Mesothelial cell of epicardium (in vitro differentiated cells): ENCODE results near the gene ANKLE2. TPM values are rescaled to one million over a fixed set of nuclear protein-coding genes. Genes with fewer than 3 reads are reported as not detected.
A peak's percentile ranks its signal among the peaks of the same experiment; 100 is the strongest.

Source experiments
- DNase-seq, 2 experiments: peaks; one replicate each; pipeline ENCODE4 v3.0.0; 2021; ENCODE audit warnings: low spot score in 2 of 2; ENCODE audit not compliant: unreplicated experiment in 2 of 2
- H3K27ac Mint-ChIP-seq: 2 replicates; pipeline ENCODE4 v1.8.0; 2021; ENCODE audit warnings: mixed read lengths
- H3K27me3 Mint-ChIP-seq: 2 replicates; pipeline ENCODE4 v1.8.0; 2021; ENCODE audit warnings: low read depth, mixed read lengths
- H3K36me3 Mint-ChIP-seq: 2 replicates; pipeline ENCODE4 v1.8.0; 2021; ENCODE audit warnings: mixed read lengths
- H3K4me1 Mint-ChIP-seq: 2 replicates; pipeline ENCODE4 v1.8.0; 2021; ENCODE audit warnings: mixed read lengths
- H3K4me3 Mint-ChIP-seq: 2 replicates; pipeline ENCODE4 v1.8.0; 2021; ENCODE audit warnings: mild to moderate bottlenecking, moderate library complexity, mixed read lengths
- H3K9me3 Mint-ChIP-seq: 2 replicates; pipeline ENCODE4 v1.8.0; 2021; ENCODE audit warnings: mixed read lengths
- total RNA-seq: library from RNA; stranded (reverse); gene quantifications from 3 replicates; pipeline ENCODE4 v1.2.1, GENCODE V29; 2021
- TF ChIP-seq, protein P1 (sequence below): fragments of 200-600 bp; sonication (generic); IDR thresholded peaks from one replicate; pipeline ENCODE4 v1.5.0; 2021; ENCODE audit warnings: antibody characterized with exemption; ENCODE audit not compliant: unreplicated experiment

ANKLE2 gene
- total RNA-seq, 1 donor from 2014 or later = 98.9 TPM

GRCh38 chr12:132789099-132789471 is 27.5 kb upstream of the ANKLE2 start:
- Mint-ChIP-seq H3K27ac (peak overlapping the region; percentile 16), H3K9me3 (no peaks in the 10 kb centered on the region), H3K27me3 (no peaks in the 10 kb centered on the region), H3K4me3 (no peak overlapping the region), H3K4me1 (no peaks in the 10 kb centered on the region), H3K36me3 (peaks cover 53% of the 10 kb centered on the region)
- TF ChIP-seq, protein P1, sequence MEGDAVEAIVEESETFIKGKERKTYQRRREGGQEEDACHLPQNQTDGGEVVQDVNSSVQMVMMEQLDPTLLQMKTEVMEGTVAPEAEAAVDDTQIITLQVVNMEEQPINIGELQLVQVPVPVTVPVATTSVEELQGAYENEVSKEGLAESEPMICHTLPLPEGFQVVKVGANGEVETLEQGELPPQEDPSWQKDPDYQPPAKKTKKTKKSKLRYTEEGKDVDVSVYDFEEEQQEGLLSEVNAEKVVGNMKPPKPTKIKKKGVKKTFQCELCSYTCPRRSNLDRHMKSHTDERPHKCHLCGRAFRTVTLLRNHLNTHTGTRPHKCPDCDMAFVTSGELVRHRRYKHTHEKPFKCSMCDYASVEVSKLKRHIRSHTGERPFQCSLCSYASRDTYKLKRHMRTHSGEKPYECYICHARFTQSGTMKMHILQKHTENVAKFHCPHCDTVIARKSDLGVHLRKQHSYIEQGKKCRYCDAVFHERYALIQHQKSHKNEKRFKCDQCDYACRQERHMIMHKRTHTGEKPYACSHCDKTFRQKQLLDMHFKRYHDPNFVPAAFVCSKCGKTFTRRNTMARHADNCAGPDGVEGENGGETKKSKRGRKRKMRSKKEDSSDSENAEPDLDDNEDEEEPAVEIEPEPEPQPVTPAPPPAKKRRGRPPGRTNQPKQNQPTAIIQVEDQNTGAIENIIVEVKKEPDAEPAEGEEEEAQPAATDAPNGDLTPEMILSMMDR = no peak
- DNase-seq = no peak

DNA sequence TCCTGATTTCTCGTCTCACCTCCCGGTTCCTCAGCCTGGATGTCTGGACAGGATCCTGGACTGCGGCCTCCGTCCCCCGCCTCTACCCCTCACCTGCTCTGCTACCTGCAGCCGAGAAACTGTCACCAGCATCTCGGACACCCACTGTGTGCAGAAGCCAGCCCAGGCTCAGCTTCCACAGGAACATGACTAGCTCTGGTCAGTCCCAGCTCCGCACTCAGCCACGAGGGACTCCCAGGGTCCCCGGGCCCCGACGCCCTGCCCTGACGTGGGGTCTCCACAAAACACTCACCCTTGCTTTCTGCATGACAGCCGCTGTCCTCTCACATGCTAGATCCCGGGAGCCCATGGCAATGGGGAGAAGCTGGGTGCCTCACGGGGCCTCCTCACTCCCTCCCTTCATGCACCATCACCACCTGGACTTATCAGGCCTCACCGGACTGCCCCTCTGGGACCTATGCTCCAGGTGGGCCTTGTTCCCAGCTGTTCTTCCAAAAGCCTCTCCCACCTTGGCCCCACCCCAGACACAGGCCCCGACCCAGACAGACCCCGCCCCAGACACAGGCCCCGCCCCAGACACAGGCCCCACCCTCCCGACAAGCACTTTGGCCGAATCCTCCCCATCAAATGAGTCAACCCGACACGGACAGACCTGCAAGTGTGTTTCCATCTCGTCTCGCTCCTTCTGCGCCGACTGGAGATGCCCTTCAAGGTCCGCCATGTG is 26.9 kb upstream of the ANKLE2 start:
- peaks cover 49% of the 10 kb centered on the region for H3K36me3 Mint-ChIP-seq
- no peak for DNase-seq
- H3K4me1 Mint-ChIP-seq = no peaks in the 10 kb centered on the region
- TF ChIP-seq, protein P1 = no peak
- H3K4me3 Mint-ChIP-seq = no peak overlapping the region
- H3K27me3 Mint-ChIP-seq = no peaks in the 10 kb centered on the region
- H3K9me3 Mint-ChIP-seq = no peaks in the 10 kb centered on the region
- H3K27ac Mint-ChIP-seq = peak overlapping the region; percentile 16

GRCh38 chr12:132787877-132788276 is 26.2 kb upstream of the ANKLE2 start:
- no peak overlapping the region for H3K27ac Mint-ChIP-seq

GRCh38 chr12:132786192-132786591 is 24.6 kb upstream of the ANKLE2 start:
- no peaks in the 10 kb centered on the region for H3K27me3 Mint-ChIP-seq
- H3K9me3 Mint-ChIP-seq = no peaks in the 10 kb centered on the region
- no peak overlapping the region for H3K27ac Mint-ChIP-seq
- H3K4me1 Mint-ChIP-seq = no peaks in the 10 kb centered on the region
- peaks cover 42% of the 10 kb centered on the region for H3K36me3 Mint-ChIP-seq
- no peak for DNase-seq
- TF ChIP-seq, protein P1 = no peak
- H3K4me3 Mint-ChIP-seq = no peak overlapping the region

More at GRCh38 chr12:132787877-132788276, 26.2 kb upstream of the ANKLE2 start:
- no peaks in the 10 kb centered on the region for H3K4me1 Mint-ChIP-seq
- TF ChIP-seq, protein P1 = no peak
- no peaks in the 10 kb centered on the region for H3K27me3 Mint-ChIP-seq
- H3K4me3 Mint-ChIP-seq = no peak overlapping the region
- no peaks in the 10 kb centered on the region for H3K9me3 Mint-ChIP-seq
- peaks cover 49% of the 10 kb centered on the region for H3K36me3 Mint-ChIP-seq
- no peak for DNase-seq

DNA sequence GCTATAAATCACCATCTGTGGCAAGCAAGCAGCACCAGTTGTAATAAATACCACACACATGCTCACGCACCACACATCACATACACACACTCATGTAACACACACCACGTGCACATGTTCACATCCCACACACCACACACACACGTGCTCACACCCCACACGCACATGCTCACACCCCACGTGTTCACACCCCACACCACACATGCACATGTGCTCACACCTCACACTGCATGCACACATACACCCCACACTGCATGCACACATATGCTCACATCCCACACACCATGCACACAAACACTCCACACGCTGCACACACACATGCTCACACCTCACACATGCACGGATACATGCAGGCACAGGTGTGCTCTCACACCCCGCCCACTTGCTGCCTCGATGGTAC is 22.9 kb upstream of the ANKLE2 start:
- no peak for DNase-seq
- Mint-ChIP-seq H3K27ac (no peak overlapping the region), H3K9me3 (no peaks in the 10 kb centered on the region), H3K4me1 (no peaks in the 10 kb centered on the region), H3K36me3 (peaks cover 51% of the 10 kb centered on the region), H3K4me3 (no peak overlapping the region), H3K27me3 (no peaks in the 10 kb centered on the region)
- TF ChIP-seq, protein P1 = no peak
